Stimulated activated CD8-positive, alpha-beta memory T cell treated with anti-CD3 and anti-CD28 coated beads, Interleukin-2, amount 100 ng/mL, for 48 hours (primary cell): Measurements from ENCODE around the gene ST3GAL5.
"Not testable (repeated sequence)": the region's sequence is repeated elsewhere in the genome, so short reads cannot be mapped to it uniquely, and the experiment has no call there.

Source experiments
- DNase-seq, 2 donors: peaks; one replicate each; pipeline ENCODE4 v3.0.0-alpha.2; 2020; ENCODE audit warnings: low read depth in 2 of 2

Gene ST3GAL5

DNA sequence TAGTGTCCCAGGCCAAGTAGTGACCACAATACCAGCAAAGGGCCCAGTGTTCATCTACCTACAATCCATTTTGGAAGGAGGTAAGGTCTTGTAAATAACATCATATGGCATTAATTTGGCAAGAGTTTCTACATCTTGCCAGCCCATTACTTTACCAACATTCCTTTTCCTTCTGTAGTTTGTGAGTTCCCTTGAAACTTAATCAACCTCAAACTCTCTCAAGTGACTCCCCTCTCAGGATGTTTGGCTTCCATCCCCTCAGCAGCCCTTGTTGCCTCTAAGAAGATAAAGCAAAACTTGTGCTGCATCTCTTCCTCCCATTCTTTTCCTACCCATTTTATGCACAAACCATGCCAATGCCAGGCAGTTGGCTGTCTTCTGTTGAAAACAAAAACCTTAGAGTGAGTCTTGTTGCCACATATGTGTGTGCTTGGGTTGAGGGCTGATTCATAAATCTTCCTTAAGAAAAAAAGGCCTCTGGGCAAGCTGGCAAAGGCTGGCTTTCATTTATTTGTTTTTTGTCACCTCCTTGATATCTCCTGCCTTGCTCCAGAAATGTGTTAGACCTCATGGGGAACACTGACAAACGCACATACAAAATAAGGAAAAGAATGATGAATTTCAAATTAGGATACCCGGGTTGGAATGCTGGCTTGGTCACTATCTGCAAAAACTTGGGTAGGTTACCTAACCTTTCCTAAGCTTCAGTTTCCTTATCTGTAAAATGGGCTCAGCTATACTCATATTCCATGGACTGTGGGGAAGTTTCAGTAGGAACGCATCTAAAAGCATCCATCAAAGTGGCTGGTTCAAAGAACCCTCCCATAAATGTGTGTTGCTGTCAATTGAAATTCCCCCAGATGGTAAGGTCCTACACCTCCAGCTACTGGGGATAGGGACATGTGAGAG, 29.4 kb upstream of the ST3GAL5 start:
- no peak for DNase-seq

DNA sequence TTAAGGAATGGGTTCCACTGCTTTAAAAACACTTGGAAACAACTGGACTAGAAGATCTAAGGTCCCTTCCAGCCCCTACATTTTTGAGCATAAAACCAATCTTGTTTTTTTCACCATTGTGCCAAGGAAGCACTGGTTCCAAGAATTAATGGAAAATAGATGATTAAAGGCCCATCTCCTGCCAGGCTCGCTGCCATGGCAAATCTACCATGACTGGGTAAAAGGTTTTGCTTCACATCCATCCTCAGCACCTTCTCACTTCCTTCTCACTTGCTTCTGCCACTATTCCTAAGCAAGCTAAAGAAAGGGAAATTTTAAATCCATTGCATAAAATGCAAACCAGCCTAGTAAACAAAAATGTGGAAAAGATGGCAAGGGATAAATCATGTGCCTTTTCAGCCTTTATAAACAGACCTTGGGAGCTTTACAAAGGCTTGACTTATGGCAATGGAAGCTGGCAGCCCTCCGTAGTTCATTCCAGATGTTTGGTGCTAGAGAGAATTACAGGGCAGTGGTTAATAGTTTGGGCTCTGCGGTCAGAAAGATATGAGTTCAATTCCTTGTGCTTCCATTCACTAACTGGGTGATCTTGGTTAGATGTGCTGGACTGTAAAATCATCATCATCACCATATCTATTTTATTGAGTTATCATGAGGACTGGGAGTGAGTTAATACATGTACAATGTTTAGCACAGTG, 27.0 kb upstream of the ST3GAL5 start:
- DNase-seq, result no peak

DNA sequence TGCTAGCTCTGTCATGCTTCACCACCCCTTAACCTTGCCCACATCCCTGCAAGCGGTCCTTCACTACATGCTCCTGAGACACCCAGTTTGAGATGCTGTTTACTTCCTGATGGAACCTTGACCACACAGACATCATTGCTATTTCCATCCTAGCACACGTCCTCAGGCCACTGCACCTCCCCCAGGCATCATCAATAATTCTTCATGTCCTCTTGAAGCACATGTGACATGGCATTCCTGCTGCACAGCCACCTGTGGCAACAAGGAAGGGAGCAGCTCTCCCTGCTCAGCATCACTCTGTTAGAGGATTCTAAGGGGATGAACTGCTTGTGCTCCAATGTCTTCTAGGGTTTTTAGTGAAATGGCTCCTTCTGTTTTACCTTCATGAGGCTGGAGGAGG, 26.1 kb upstream of the ST3GAL5 start:
- no peak for DNase-seq

DNA sequence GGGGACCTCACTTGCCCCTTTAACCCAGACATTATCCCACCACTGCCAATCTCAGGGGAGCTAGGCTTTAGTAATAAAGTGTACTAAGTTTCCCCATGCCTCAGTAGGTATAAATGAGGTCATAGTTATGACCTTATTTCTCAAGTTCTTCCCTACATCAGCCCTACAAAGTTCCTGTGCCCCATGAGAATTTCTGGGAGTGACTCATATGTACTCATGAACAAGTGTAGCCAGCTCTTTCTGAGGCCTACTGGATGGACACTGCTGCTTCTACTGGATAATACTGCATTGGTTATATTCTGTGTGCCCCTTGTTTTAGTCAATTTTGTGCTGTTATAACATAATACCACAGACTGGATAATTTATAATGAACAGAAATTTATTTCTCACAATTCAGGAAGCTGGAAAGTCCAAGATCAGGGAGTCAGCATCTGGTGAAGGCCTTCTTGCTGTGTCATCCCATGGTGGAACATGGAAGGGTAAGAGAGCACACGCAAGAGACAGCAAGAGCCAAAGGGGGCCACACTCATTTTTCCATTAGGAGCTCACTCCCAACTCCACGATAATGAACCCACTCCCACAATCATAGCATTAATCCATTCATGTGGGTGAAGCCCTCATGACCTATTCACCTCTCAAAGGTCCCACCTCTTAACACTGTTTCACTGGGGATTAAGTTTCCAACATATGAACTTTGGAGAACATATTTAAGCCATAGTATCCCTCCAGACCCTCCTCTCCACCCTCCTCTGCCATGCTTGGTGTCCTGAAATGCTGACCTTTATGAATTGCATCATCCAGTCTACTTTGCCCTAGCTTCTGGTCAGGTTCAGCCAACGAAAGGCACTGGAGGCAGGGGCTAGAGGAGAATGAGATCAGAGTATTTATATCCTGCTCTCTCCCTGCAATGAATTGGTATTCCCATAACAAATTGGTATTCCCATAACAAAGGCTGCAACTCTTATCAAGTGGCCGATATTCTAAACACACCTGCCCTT, 25.4 kb upstream of the ST3GAL5 start:
- DNase-seq, result no peak

GRCh38 chr2:85911814-85912692, 23.3 kb upstream of the ST3GAL5 start:
- no peak for DNase-seq

GRCh38 chr2:85911097-85911496, 22.3 kb upstream of the ST3GAL5 start:
- DNase-seq, result no peak

DNA sequence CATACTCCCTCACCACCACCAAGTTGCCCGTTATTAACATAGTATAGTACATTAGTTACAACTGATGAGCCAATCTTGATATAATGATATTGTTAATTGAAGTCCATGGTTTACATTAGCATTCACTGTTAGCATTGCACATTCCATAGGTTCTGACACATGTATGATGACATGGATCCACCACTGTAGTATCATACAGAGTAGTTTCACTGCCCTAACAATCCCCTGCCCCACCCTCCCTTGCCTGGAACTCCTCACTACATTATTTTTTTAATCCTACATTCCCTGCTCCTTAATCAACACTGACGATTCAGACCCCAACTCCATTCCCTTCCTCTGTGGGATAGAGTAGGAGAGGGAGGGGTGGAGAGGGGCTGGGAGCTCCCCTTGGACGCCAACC, 20.2 kb upstream of the ST3GAL5 start:
- no peak for DNase-seq

DNA sequence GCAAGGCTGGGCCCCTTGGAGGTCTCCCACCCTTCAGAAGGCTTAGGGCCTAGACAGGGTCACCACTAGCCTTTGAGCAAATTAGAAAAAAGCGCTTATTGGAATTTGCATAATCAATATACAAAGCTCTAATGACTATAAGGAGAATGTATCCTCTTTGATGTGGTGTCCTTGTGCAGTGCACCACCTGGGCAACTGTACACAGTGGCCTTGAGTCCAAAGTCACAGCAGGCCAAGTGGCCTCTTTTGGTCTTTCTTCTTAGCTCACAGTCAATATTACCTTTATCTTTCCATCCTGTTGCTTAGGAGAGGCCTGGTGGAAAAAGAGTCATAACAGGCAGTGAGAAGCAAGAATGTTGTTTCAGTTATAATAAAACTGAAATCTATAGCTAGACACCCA, 19.7 kb upstream of the ST3GAL5 start:
- no peak for DNase-seq

- DNase-seq, result no peak
Measured at GRCh38 chr2:85907671-85908157, 18.9 kb upstream of the ST3GAL5 start.

GRCh38 chr2:85906748-85907147, 18.0 kb upstream of the ST3GAL5 start:
- no peak for DNase-seq

- DNase-seq, result no peak
Measured at GRCh38 chr2:85905891-85906290, 17.1 kb upstream of the ST3GAL5 start.

GRCh38 chr2:85905187-85905666, 16.4 kb upstream of the ST3GAL5 start:
- DNase-seq, result no peak

DNA sequence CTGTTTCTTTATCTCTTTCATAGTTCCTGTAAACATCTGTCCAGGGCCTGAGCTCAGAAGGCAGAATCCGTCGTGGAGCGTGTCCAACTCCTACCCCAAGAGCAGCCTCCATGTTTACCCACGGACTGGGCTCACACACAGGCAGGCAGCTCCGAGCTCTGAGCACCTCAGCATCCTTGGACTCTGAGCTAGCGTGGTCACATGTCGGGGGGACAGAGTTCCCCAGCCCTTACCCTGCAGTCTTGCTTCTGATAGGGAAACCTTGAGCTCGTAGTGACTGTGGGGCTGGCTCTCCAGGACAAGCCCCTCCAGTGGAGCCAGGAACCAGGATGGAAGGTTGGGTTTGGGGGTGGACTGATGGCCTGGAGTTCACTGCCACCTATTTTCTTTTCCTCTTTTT, 15.1 kb upstream of the ST3GAL5 start:
- no peak for DNase-seq

- no peak for DNase-seq
Measured at GRCh38 chr2:85902496-85902895, 13.7 kb upstream of the ST3GAL5 start.

GRCh38 chr2:85901155-85901554, 12.4 kb upstream of the ST3GAL5 start:
- DNase-seq, result no peak

DNA sequence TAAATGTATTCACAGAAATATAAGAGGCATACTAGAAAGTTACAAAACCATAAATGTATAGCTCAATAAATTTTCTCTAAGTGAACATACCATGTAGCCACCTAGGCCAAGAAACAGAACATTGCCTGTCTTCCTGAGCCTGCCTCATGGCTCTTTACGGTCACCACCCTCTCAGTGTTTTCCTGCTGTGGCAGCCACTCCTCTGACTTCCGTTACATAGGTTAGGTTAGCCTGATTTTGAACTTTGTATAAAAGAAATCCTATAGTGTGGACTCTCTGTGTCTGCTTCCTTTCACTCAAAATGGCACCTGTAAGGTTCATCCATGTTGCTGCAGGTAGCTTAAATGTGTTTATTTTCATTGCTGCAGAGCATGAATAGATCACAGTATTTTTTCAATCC, 11.6 kb upstream of the ST3GAL5 start:
- no peak for DNase-seq

DNA sequence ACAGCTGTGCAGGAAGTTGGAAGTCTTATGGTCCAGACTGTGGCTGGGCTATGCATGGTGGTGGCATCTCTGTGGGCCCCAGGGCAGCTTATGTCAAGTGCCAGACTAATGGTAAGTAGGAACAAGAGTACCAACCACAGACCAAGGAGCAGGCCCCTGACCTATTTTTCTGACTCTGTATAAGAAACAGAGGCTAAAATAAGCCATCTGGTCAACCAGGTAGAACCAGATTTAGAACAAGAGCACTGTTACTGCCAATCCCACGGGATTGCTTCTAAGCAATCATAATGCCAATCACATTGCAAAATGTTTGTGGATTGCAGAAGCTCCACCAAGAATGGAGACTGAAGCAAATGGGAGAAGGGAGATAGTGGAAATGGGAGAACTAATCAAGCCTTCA, 11.1 kb upstream of the ST3GAL5 start:
- DNase-seq, result no peak

DNA sequence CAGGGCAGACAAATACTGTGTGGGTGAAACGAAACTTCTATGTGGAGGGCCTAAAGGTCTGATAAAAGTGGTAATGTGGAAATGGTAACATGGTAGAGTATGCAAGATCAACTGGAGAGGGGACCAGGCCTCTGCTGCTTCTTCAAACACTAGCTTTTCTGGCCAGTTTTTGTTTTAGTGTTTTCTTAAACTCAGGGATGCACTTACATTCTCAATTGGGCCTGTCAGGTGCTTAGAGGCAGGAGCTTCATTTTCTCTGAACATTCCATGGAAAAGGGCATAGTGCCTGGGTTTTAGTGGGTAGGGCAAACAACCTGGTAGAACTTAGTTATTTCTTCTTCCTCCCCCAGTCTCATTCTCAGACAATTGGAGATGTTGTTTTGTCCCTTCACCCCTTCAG, 10.5 kb upstream of the ST3GAL5 start:
- no peak for DNase-seq

- DNase-seq, result no peak
Measured at GRCh38 chr2:85898881-85899280, 10.1 kb upstream of the ST3GAL5 start.

DNA sequence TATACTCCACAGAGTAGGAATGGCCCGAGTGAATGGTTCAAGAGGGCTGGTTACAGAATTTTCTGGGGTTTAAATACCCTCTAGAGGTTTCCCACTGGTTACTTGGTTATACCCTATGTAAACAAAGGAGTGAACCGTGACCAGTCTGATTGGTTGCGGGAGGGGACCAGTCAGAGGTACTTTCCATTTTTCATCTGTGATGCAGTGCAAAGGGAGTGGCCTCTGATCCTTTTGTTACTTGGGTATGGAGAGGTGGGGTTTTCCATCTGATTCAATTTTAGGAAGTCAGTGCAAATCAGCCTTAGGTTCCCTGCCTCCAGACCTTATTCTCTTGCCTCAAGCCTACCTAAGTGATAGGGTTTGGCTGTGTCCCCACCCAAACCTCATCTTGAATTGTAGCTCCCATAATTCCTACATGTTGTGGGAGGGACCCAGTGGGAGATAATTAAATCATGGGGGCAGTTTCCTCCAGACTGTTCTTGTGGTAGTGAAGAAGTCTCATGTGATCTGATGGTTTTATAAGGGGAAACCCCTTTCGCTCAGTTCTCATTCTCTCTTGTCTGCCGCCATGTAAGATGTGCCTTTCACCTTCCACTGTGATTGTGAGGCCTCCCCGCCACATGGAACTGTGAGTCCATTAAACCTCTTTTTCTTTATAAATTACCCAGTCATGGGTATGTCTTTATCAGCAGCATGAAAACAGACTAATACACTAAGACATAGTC, 5.9 kb upstream of the ST3GAL5 start:
- DNase-seq, result not testable (repeated sequence)
